K562 (cell line): ENCODE data around the gene FGD1. TPM values are rescaled to one million over a fixed set of nuclear protein-coding genes. Genes with fewer than 3 reads are reported as not detected.

Experiments used
- ATAC-seq: fragments of 200-7000 bp; cut with Tn5 transposase; 3 replicates; pipeline ENCODE4 v1.9.1; 2020; ENCODE audit warnings: moderate library complexity
- BruUV-seq: library from RNA; stranded (reverse); fragments of 400-500 nt; replicated peaks from 2 replicates; lab custom pipeline; 2021; lab: Mats Ljungman, UMichigan
- CTCF ChIA-PET: fragments of 300-600 bp; formaldehyde crosslinking; extraction: SDS; loops from one replicate; lab custom pipeline; 2021; ENCODE audit warnings: low intra/inter-chr PET ratio; lab: Yijun Ruan, JAX
- POLR2A ChIA-PET: fragments of 300-600, 350-650 bp; sonication (Branson Sonifier 250); formaldehyde crosslinking; extraction: SDS; loops from one replicate; lab custom pipeline; 2021; ENCODE audit warnings: antibody characterized with exemption, inconsistent platforms; lab: Yijun Ruan, JAX
- DNase-seq, 4 experiments: peaks; one replicate each; pipeline versions ENCODE4 v3.0.0 to v3.0.0-alpha.2; 2011 to 2018; ENCODE audit warnings: low spot score in 3 of 4, mixed read lengths in 3 of 4; ENCODE audit errors: extremely low read depth in 1 of 4
- FAIRE-seq: peaks from 2 replicates; lab custom pipeline; 2011; peaks lifted over from hg19 to GRCh38; lab: Jason Lieb, UNC
- H2AFZ ChIP-seq: 2 replicates; pipeline ENCODE4 v1.6.0; 2011; ENCODE audit warnings: low read depth, low read length, control low read depth, inconsistent platforms
- H3K27ac ChIP-seq: fragments of 200-600 bp; 3 replicates; pipeline ENCODE4 v1.8.0; 2011; ENCODE audit warnings: low read depth, mild to moderate bottlenecking, control low read depth, inconsistent platforms, low read length, moderate library complexity, mixed read lengths; ENCODE audit errors: extremely low read depth
- H3K27me3 ChIP-seq, 2 experiments: fragments of 300-600 bp in 1 of 2; 2 replicates in 1 of 2; 3 replicates in 1 of 2; pipeline versions ENCODE4 v1.6.0 to v1.8.0; 2011; ENCODE audit warnings: inconsistent platforms in 2 of 2, low read length in 2 of 2, mild to moderate bottlenecking in 1 of 2, mixed read lengths in 1 of 2, moderate library complexity in 1 of 2; ENCODE audit not compliant: control insufficient read depth in 2 of 2, insufficient read depth in 2 of 2
- H3K36me3 ChIP-seq: fragments of 300-600 bp; 3 replicates; pipeline ENCODE4 v1.8.0; 2011; ENCODE audit warnings: mild to moderate bottlenecking, low read length, inconsistent platforms; ENCODE audit not compliant: control insufficient read depth, insufficient read depth
- H3K4me1 ChIP-seq, 2 experiments: fragments of 200-600 bp in 1 of 2; replicated peaks in 1 of 2; 2 replicates in 1 of 2; 3 replicates in 1 of 2; pipeline versions ENCODE4 v1.5.1 to v1.8.0; 2011; ENCODE audit warnings: inconsistent platforms in 2 of 2, low read length in 2 of 2, mild to moderate bottlenecking in 1 of 2, mixed read lengths in 1 of 2, moderate library complexity in 1 of 2; ENCODE audit not compliant: control insufficient read depth in 2 of 2, insufficient read depth in 2 of 2
- H3K4me2 ChIP-seq: 2 replicates; pipeline ENCODE4 v1.6.1; 2011; ENCODE audit warnings: low read length, control low read depth, inconsistent platforms, mixed read lengths; ENCODE audit not compliant: insufficient read depth
- H3K4me3 ChIP-seq: fragments of 200-600 bp; sonication (generic), shearing (Covaris generic); 2 replicates; pipeline ENCODE4 v1.5.1; 2016; ENCODE audit warnings: control low read depth, inconsistent platforms
- H3K79me2 ChIP-seq: fragments of 200-600 bp; 3 replicates; pipeline ENCODE4 v1.8.0; 2011; ENCODE audit warnings: low read length, inconsistent platforms; ENCODE audit not compliant: control insufficient read depth, insufficient read depth
- H3K9ac ChIP-seq, 2 experiments: 2 replicates each; pipeline versions ENCODE4 v1.6.0 to v1.6.1; 2011; ENCODE audit warnings: low read depth in 2 of 2, low read length in 2 of 2, control low read depth in 1 of 2, inconsistent platforms in 1 of 2, mild to moderate bottlenecking in 1 of 2, mixed read lengths in 1 of 2; ENCODE audit not compliant: insufficient read depth in 1 of 2
- H3K9me1 ChIP-seq: one replicate; pipeline ENCODE4 v1.6.0; 2011; ENCODE audit warnings: inconsistent platforms, mild to moderate bottlenecking, low read length, moderate library complexity; ENCODE audit not compliant: control insufficient read depth, insufficient read depth
- H3K9me3 ChIP-seq: replicated peaks from 2 replicates; pipeline ENCODE4 v1.5.1; 2011; ENCODE audit warnings: low read depth, low read length, inconsistent platforms; ENCODE audit not compliant: control insufficient read depth, insufficient read depth
- H4K20me1 ChIP-seq: replicated peaks from 2 replicates; pipeline ENCODE4 v1.6.1; 2011; ENCODE audit warnings: low read length, inconsistent platforms, mixed read lengths; ENCODE audit not compliant: control insufficient read depth, insufficient read depth
- NFE2 ChIP-seq: IDR thresholded peaks from 2 replicates; pipeline ENCODE4 v1.6.1; 2014; ENCODE audit warnings: antibody characterized with exemption, low read depth
- NUFIP1 ChIP-seq: fragments of 450-650 bp; IDR thresholded peaks from 2 replicates; pipeline ENCODE4 v1.6.1; 2018; ENCODE audit not compliant: partially characterized antibody
- PCBP1 ChIP-seq: fragments of 200-400 bp; formaldehyde crosslinking; IDR thresholded peaks from 2 replicates; pipeline ENCODE4 v1.6.1; 2018; ENCODE audit warnings: mild to moderate bottlenecking, low read depth, low read length; ENCODE audit not compliant: poor library complexity, severe bottlenecking
- SOX6 ChIP-seq: fragments of 450-650 bp; IDR thresholded peaks from 2 replicates; pipeline ENCODE4 v1.6.1; 2014; ENCODE audit warnings: mild to moderate bottlenecking
- TARDBP ChIP-seq: fragments of 450-650 bp; IDR thresholded peaks from 2 replicates; pipeline ENCODE4 v1.6.1; 2016
- ZBTB8A ChIP-seq: fragments of 450-650 bp; IDR thresholded peaks from 2 replicates; pipeline ENCODE4 v1.6.1; 2018; ENCODE audit warnings: mild to moderate bottlenecking, moderate library complexity; ENCODE audit not compliant: partially characterized antibody
- ZNF830 ChIP-seq: fragments of 250-450 bp; sonication (Bioruptor Pico); IDR thresholded peaks from 2 replicates; pipeline ENCODE4 v1.5.0; 2021; ENCODE audit warnings: mild to moderate bottlenecking
- WGBS: fragments of 100-300 bp; shearing (Covaris generic); methylation state at CpG from one replicate; pipeline ENCODE4 v1.1.6; 2016; ENCODE audit warnings: low coverage, mixed read lengths; ENCODE audit not compliant: insufficient coverage; ENCODE audit errors: missing lambda C conversion rate; 5-methylcytosine and 5-hydroxymethylcytosine counted together
- in situ Hi-C: fragments of 300-500 bp; cut with MboI; formaldehyde crosslinking; loops from 4 replicates; pipeline ENCODE4 v1.15.0; 2018; ENCODE audit warnings: inconsistent platforms, mixed read lengths
- intact Hi-C: fragments of 100-400 bp; cut with micrococcal nuclease; formaldehyde crosslinking; loops from 2 replicates; pipeline ENCODE4 v1.14.2; 2022
- polyA plus RNA-seq, 8 experiments: library from polyadenylated mRNA; depleted of rRNA in 4 of 8; stranded (reverse) in 5 of 8; unstranded in 3 of 8; fragments of >200 nt; fragmentation: Nextera tagmentation in 2 of 8; fragmentation: Illumina TruSeq in 1 of 8; extraction: Ambion mirVana in 2 of 8; extraction: Trizol in 1 of 8; gene quantifications; 2 replicates each; pipeline versions ENCODE4 v1.2.1 to v1.2.3, GENCODE V29; 2011 to 2014; ENCODE audit warnings: inconsistent platforms in 1 of 8, missing spikeins in 1 of 8
- total RNA-seq, 7 experiments: library from RNA; depleted of rRNA in 6 of 7; stranded (reverse); fragments of >200 nt in 6 of 7; fragmentation: Illumina TruSeq in 2 of 7; extraction: Trizol in 2 of 7; gene quantifications; 2 replicates each; pipeline versions ENCODE4 v1.2.1 to v1.2.3, GENCODE V29; 2011 to 2021; ENCODE audit warnings: low replicate concordance in 1 of 7
- TF ChIP-seq, protein P1 (sequence below): sonication (generic); formaldehyde crosslinking; IDR thresholded peaks from 2 replicates; pipeline ENCODE4 v1.8.1; 2023; ENCODE audit warnings: mild to moderate bottlenecking, missing genetic modification reagents
- TF ChIP-seq, protein P2 (sequence below): fragments of 450-650 bp; IDR thresholded peaks from 2 replicates; pipeline ENCODE4 v1.6.1; 2016; ENCODE audit warnings: low read depth, mild to moderate bottlenecking, moderate library complexity

The FGD1 gene
- total and polyA plus RNA-seq, 9 of the 15 experiments (the other 6 are each of a cell fraction or from before 2014, with no cell fraction given), result 0.01 to 0.09 (median 0.04) TPM; not detected in 2

DNA sequence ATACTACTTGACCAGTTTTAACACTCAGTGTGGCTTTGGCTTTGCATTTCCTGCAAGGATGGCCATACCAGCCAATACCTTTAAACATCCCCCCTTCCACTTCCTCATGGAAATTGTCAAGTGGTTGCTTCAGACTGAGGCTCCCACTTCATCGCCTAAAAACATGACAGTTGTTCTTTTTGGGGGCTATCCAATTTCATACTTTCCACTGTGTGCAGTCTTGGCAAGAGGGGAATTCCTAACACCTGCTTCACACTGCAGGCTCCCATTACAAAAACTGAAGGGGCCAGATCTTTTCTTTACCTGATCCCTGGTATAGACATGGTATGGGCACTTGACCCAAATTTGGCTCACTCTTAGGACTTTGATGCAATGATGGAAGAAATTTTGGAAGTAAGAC is 84.3 kb downstream of the FGD1 start:
- Histone ChIP-seq H3K79me2 (no peaks in the 10 kb centered on the region), H2AFZ (no peak overlapping the region), H3K9ac (no peak overlapping the region), H3K27ac (no peak overlapping the region), H3K4me1 (no peaks in the 10 kb centered on the region), H4K20me1 (no peaks in the 10 kb centered on the region), H3K36me3 (no peaks in the 10 kb centered on the region), H3K4me3 (no peak overlapping the region), H3K4me2 (no peak overlapping the region), H3K9me1 (no peaks in the 10 kb centered on the region), H3K9me3 (no peaks in the 10 kb centered on the region), H3K27me3 (peaks cover 0 to 6% of the 10 kb centered on the region in 2 experiments; a peak in 3 of 5 replicates)
- in situ Hi-C loops (no loop called here), intact Hi-C loops (no loop called here)
- no peak for FAIRE-seq
- DNase-seq, result no peak
- POLR2A ChIA-PET, result interaction anchor here (0.5 kb wide), 1 partner anchor 1008 kb away, joined by 4 read pairs; no protein-coding TSS in a partner anchor
- TF ChIP-seq NFE2 (no peak), ZNF830 (no peak), PCBP1 (no peak), TARDBP (no peak), NUFIP1 (no peak), ZBTB8A (no peak), SOX6 (no peak)
- TF ChIP-seq, protein P1, sequence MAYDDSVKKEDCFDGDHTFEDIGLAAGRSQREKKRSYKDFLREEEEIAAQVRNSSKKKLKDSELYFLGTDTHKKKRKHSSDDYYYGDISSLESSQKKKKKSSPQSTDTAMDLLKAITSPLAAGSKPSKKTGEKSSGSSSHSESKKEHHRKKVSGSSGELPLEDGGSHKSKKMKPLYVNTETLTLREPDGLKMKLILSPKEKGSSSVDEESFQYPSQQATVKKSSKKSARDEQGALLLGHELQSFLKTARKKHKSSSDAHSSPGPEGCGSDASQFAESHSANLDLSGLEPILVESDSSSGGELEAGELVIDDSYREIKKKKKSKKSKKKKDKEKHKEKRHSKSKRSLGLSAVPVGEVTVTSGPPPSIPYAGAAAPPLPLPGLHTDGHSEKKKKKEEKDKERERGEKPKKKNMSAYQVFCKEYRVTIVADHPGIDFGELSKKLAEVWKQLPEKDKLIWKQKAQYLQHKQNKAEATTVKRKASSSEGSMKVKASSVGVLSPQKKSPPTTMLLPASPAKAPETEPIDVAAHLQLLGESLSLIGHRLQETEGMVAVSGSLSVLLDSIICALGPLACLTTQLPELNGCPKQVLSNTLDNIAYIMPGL (CRISPR knock-in tag), result no peak
- TF ChIP-seq, protein P2, sequence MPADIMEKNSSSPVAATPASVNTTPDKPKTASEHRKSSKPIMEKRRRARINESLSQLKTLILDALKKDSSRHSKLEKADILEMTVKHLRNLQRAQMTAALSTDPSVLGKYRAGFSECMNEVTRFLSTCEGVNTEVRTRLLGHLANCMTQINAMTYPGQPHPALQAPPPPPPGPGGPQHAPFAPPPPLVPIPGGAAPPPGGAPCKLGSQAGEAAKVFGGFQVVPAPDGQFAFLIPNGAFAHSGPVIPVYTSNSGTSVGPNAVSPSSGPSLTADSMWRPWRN, result no peak
- no TSS peak for BruUV-seq
- ATAC-seq, result no peak
- 0% methylated on average over 1 of the region's 1 CpG for WGBS
- CTCF ChIA-PET, result no interaction called here
